Transverse colon (tissue), 4 donors: ENCODE data around the gene C20orf173. TPM values are rescaled to one million over a fixed set of nuclear protein-coding genes. Genes with fewer than 3 reads are reported as not detected.

Experiments used
- DNase-seq: peaks from one replicate; pipeline ENCODE4 v3.0.0-alpha.2; 2019
- H3K27ac ChIP-seq, 4 donors: fragments of 200-600 bp; sonication (generic); 2 replicates each; pipeline ENCODE4 v1.5.1; 2016 to 2018; ENCODE audit warnings: inconsistent platforms in 4 of 4
- H3K27me3 ChIP-seq: fragments of 200-600 bp; sonication (generic); 2 replicates; pipeline ENCODE4 v1.5.1; 2017; ENCODE audit warnings: inconsistent platforms
- H3K36me3 ChIP-seq, 4 donors: fragments of 200-600 bp; sonication (generic); 2 replicates each; pipeline ENCODE4 v1.5.1; 2017 to 2019; ENCODE audit warnings: inconsistent platforms in 4 of 4
- H3K4me1 ChIP-seq, 4 donors: fragments of 200-600 bp; sonication (generic); 2 replicates each; pipeline ENCODE4 v1.5.1; 2017 to 2020; ENCODE audit warnings: inconsistent platforms in 4 of 4
- H3K4me3 ChIP-seq, 4 donors: fragments of 200-600 bp; sonication (generic); 1 replicate in 1 of 4; 2 replicates in 3 of 4; pipeline versions ENCODE4 v1.5.1 to v1.6.1; 2017 to 2019; ENCODE audit warnings: inconsistent platforms in 4 of 4
- H3K9me3 ChIP-seq, 2 donors: fragments of 200-600 bp; sonication (generic); 2 replicates each; pipeline ENCODE4 v1.5.1; 2017 to 2019; ENCODE audit warnings: inconsistent platforms in 2 of 2
- CTCF ChIP-seq, 5 experiments: fragments of 200-600 bp in 3 of 5; fragments of 450-650 bp in 2 of 5; sonication (generic) in 3 of 5; IDR thresholded peaks; 1 replicate in 2 of 5; 2 replicates in 3 of 5; pipeline ENCODE4 v1.5.1; 2016 to 2017; ENCODE audit warnings: antibody characterized with exemption in 5 of 5, inconsistent platforms in 3 of 5, mild to moderate bottlenecking in 2 of 5, moderate library complexity in 1 of 5
- EP300 ChIP-seq: sonication (generic); formaldehyde crosslinking; IDR thresholded peaks from one replicate; pipeline ENCODE4 v1.6.1; 2017; ENCODE audit warnings: antibody characterized with exemption, low read depth
- POLR2A ChIP-seq: fragments of 450-650 bp; IDR thresholded peaks from one replicate; pipeline ENCODE4 v1.6.1; 2016; ENCODE audit warnings: antibody characterized with exemption, mild to moderate bottlenecking, moderate library complexity
- POLR2AphosphoS5 ChIP-seq, 3 donors: sonication (generic); formaldehyde crosslinking; IDR thresholded peaks; one replicate each; pipeline ENCODE4 v1.6.1; 2016; ENCODE audit warnings: antibody characterized with exemption in 3 of 3
- WGBS, 2 donors: methylation state at CpG; one replicate each; pipeline ENCODE4 v1.1.5; 2018; ENCODE audit warnings: low coverage in 1 of 2; 5-methylcytosine and 5-hydroxymethylcytosine counted together
- in situ Hi-C, 4 donors: fragments of 200-750 bp; cut with MboI; loops; one replicate each; pipeline versions ENCODE4 v1.15.0 to v1.15.1; 2017; ENCODE audit warnings: low sequenced_read_pairs in 3 of 4, low pct_ligation_motif_present in 1 of 4, low pct_unique_long_range_greater_than_20kb in 1 of 4
- intact Hi-C: fragments of 100-400 bp; cut with DNase I; formaldehyde crosslinking; loops from one replicate; pipeline ENCODE4 v1.15.1; 2023; ENCODE audit warnings: low total_unique reads
- total RNA-seq, 4 donors: library from RNA; depleted of rRNA; stranded (reverse); fragments of >200 nt; gene quantifications; one replicate each; pipeline ENCODE4 v1.1.0, GENCODE V29; 2016

Gene C20orf173
- total RNA-seq, 4 donors from 2014 or later = not detected

- Histone ChIP-seq H3K27me3 (no peaks in the 10 kb centered on the region), H3K9me3 (no peaks in the 10 kb centered on the region), H3K4me1 (no peaks in the 10 kb centered on the region), H3K27ac (no peak overlapping the region), H3K36me3 (peaks cover 0 to 25% (median 8%) of the 10 kb centered on the region in 4 donors), H3K4me3 (no peak overlapping the region)
- no peak for TF ChIP-seq EP300
- no peak for TF ChIP-seq POLR2AphosphoS5 (IDR thresholded peaks at IDR 0.05)
- no peak for TF ChIP-seq POLR2A
- TF ChIP-seq CTCF (IDR thresholded peaks at IDR 0.05) = peak; percentile 27 to 58 (median 43)
- intact Hi-C loops = loop anchor here (1.0 kb wide), 1 partner anchor 41 kb away; no protein-coding TSS in a partner anchor
- WGBS, 2 donors = 93 to 100% methylated on average over 1 to 2 of the region's 2 CpGs
- in situ Hi-C loops = no loop called here
- peak; percentile 30 for DNase-seq
These were observed 17.5 kb downstream of the C20orf173 start for GRCh38 chr20:35511814-35512420.

- H3K27ac ChIP-seq = no peak overlapping the region
- WGBS, 2 donors = 91 to 100% methylated on average over 4 to 11 of the region's 12 CpGs
- H3K4me3 ChIP-seq = no peak overlapping the region
- intact Hi-C loops (loop anchor here (1.0 kb wide), 1 partner anchor 40 kb away; no protein-coding TSS in a partner anchor), in situ Hi-C loops (no loop called here)
- no peak for DNase-seq
- H3K9me3 ChIP-seq = no peaks in the 10 kb centered on the region
- H3K27me3 ChIP-seq = no peaks in the 10 kb centered on the region
- no peaks in the 10 kb centered on the region for H3K4me1 ChIP-seq
- TF ChIP-seq POLR2A (no peak), CTCF (IDR thresholded peaks at IDR 0.05) (no peak), EP300 (no peak), POLR2AphosphoS5 (IDR thresholded peaks at IDR 0.05) (no peak)
- H3K36me3 ChIP-seq = peaks cover 0 to 25% (median 8%) of the 10 kb centered on the region in 4 donors
These were observed 18.3 kb downstream of the C20orf173 start for GRCh38 chr20:35510951-35511735.

GRCh38 chr20:35508493-35509218 lies 20.8 kb downstream of the C20orf173 start:
- H3K4me3 ChIP-seq = no peak overlapping the region
- peaks cover 0 to 32% (median 9%) of the 10 kb centered on the region in 4 donors for H3K36me3 ChIP-seq

More at GRCh38 chr20:35508493-35509218, 20.8 kb downstream of the C20orf173 start:
- H3K9me3 ChIP-seq = no peaks in the 10 kb centered on the region
- in situ Hi-C loops = no loop called here
- H3K4me1 ChIP-seq = peaks cover 0 to 6% (median 0%) of the 10 kb centered on the region in 4 donors
- TF ChIP-seq POLR2AphosphoS5 (IDR thresholded peaks at IDR 0.05) (no peak), EP300 (no peak), CTCF (IDR thresholded peaks at IDR 0.05) (no peak), POLR2A (no peak)
- intact Hi-C loops = no loop called here
- no peak overlapping the region for H3K27ac ChIP-seq
- peak; percentile 26 for DNase-seq
- 67 to 77% methylated on average over 1 to 10 of the region's 10 CpGs for WGBS, 2 donors
- no peaks in the 10 kb centered on the region for H3K27me3 ChIP-seq
